Activated CD8-positive, alpha-beta T cell treated with anti-CD3 and anti-CD28 coated beads for 36 hours (primary cell): ENCODE data around the gene OR2H2. TPM values are rescaled to one million over a fixed set of nuclear protein-coding genes. Genes with fewer than 3 reads are reported as not detected.

ENCODE experiments used
- ATAC-seq: fragments of 200-7000 bp; cut with Tn5 transposase; one replicate; pipeline ENCODE4 v1.10.0; 2021; ENCODE audit warnings: mild to moderate bottlenecking, moderate library complexity
- CTCF ChIA-PET: fragments of 350-600 bp; sonication (Branson Sonifier 250); formaldehyde crosslinking; loops from one replicate; lab custom pipeline; 2021; ENCODE audit warnings: antibody characterized with exemption; lab: Charles Lee
- POLR2A ChIA-PET: fragments of 350-600 bp; sonication (Branson Sonifier 250); formaldehyde crosslinking; loops from one replicate; lab custom pipeline; 2021; ENCODE audit warnings: antibody characterized with exemption; lab: Charles Lee
- DNase-seq: peaks from one replicate; pipeline ENCODE4 v3.0.0-alpha.2; 2020
- H3K27ac Mint-ChIP-seq: one replicate; pipeline ENCODE4 v1.8.0; 2021; ENCODE audit warnings: mild to moderate bottlenecking, mixed read lengths
- H3K27me3 Mint-ChIP-seq: one replicate; pipeline ENCODE4 v1.8.0; 2021; ENCODE audit warnings: mixed read lengths
- H3K36me3 Mint-ChIP-seq: one replicate; pipeline ENCODE4 v1.8.0; 2021; ENCODE audit warnings: low read depth, mixed read lengths
- H3K4me1 Mint-ChIP-seq: one replicate; pipeline ENCODE4 v1.8.0; 2021; ENCODE audit warnings: low read depth, mixed read lengths
- H3K4me3 Mint-ChIP-seq: one replicate; pipeline ENCODE4 v1.8.0; 2021; ENCODE audit warnings: mild to moderate bottlenecking, moderate library complexity, mixed read lengths
- H3K9me3 Mint-ChIP-seq: one replicate; pipeline ENCODE4 v1.8.0; 2021; ENCODE audit warnings: mixed read lengths
- CTCF ChIP-seq: fragments of 200-600 bp; IDR thresholded peaks from one replicate; pipeline ENCODE4 v1.8.0; 2022; ENCODE audit warnings: antibody characterized with exemption, mild to moderate bottlenecking
- intact Hi-C: fragments of 100-400 bp; cut with micrococcal nuclease; formaldehyde crosslinking; loops from one replicate; pipeline ENCODE4 v1.10.0; 2022
- total RNA-seq, 2 experiments: library from RNA; stranded (reverse); gene quantifications; one replicate each; pipeline ENCODE4 v1.2.3, GENCODE V29; 2021

OR2H2 gene
- total RNA-seq, 2 experiments from 2014 or later: not detected

- Mint-ChIP-seq H3K9me3 (no peaks in the 10 kb centered on the region), H3K27me3 (peaks cover 57% of the 10 kb centered on the region), H3K4me1 (peaks cover 14% of the 10 kb centered on the region), H3K4me3 (no peak within 1 kb of the TSS), H3K36me3 (no peaks in the 10 kb centered on the region), H3K27ac (no peak within 1 kb of the TSS)
- no peak for TF ChIP-seq CTCF
- CTCF ChIA-PET: no interaction called here
- intact Hi-C loops: no loop called here
- DNase-seq (no peak), ATAC-seq (no peak)
- POLR2A ChIA-PET: no interaction called here
Measured at GRCh38 chr6:29559524-29560287, 25.2 kb upstream of the OR2H2 start, which contains the start of gene UBD. Gene UBD (minus strand): TSS chr6:29559732. CDS start chr6:29559701, 31 bp downstream.

GRCh38 chr6:29561091-29561490, 23.8 kb upstream of the OR2H2 start:
- Mint-ChIP-seq H3K9me3 (no peaks in the 10 kb centered on the region), H3K27ac (peak overlapping the region; percentile 43), H3K4me3 (no peak overlapping the region), H3K4me1 (peaks cover 14% of the 10 kb centered on the region), H3K27me3 (peaks cover 53% of the 10 kb centered on the region), H3K36me3 (no peaks in the 10 kb centered on the region)
- DNase-seq (no peak), ATAC-seq (no peak)
- TF ChIP-seq CTCF: no peak
- CTCF ChIA-PET: no interaction called here
- intact Hi-C loops: no loop called here
- POLR2A ChIA-PET: no interaction called here

GRCh38 chr6:29561606-29562181, 23.2 kb upstream of the OR2H2 start:
- ATAC-seq (no peak), DNase-seq (no peak)
- Mint-ChIP-seq H3K36me3 (no peaks in the 10 kb centered on the region), H3K4me1 (peaks cover 14% of the 10 kb centered on the region), H3K4me3 (no peak overlapping the region), H3K9me3 (no peaks in the 10 kb centered on the region), H3K27ac (peak overlapping the region; percentile 43), H3K27me3 (peaks cover 51% of the 10 kb centered on the region)
- no peak for TF ChIP-seq CTCF
- POLR2A ChIA-PET: no interaction called here
- intact Hi-C loops: no loop called here
- CTCF ChIA-PET: no interaction called here

GRCh38 chr6:29563435-29563965, 21.4 kb upstream of the OR2H2 start:
- no peak overlapping the region for H3K27ac Mint-ChIP-seq
- DNase-seq: peak; percentile 12
- H3K4me3 Mint-ChIP-seq: no peak overlapping the region
- POLR2A ChIA-PET: interaction anchor here (0.6 to 0.7 kb wide), 2 partner anchors 88 to 345 kb away, joined by 3 read pairs; no protein-coding TSS in a partner anchor
- no peaks in the 10 kb centered on the region for H3K9me3 Mint-ChIP-seq
- intact Hi-C loops: no loop called here
- CTCF ChIA-PET: interaction anchor here (0.6 to 0.9 kb wide), 2 partner anchors 12 to 90 kb away, joined by 3 read pairs; no protein-coding TSS in a partner anchor
- H3K27me3 Mint-ChIP-seq: peaks cover 54% of the 10 kb centered on the region
- H3K36me3 Mint-ChIP-seq: no peaks in the 10 kb centered on the region
- peaks cover 14% of the 10 kb centered on the region for H3K4me1 Mint-ChIP-seq
- TF ChIP-seq CTCF: no peak
- no peak for ATAC-seq

- CTCF ChIA-PET: interaction anchor here (1.2 to 1.8 kb wide), 2 partner anchors 11 to 13 kb away, joined by 3 to 4 read pairs; no protein-coding TSS in a partner anchor
- peaks cover 45% of the 10 kb centered on the region for H3K27me3 Mint-ChIP-seq
Measured at GRCh38 chr6:29564875-29565274, 20.0 kb upstream of the OR2H2 start.

More at GRCh38 chr6:29564875-29565274, 20.0 kb upstream of the OR2H2 start:
- POLR2A ChIA-PET: no interaction called here
- DNase-seq (no peak), ATAC-seq (no peak)
- Mint-ChIP-seq H3K27ac (no peak overlapping the region), H3K4me1 (peaks cover 14% of the 10 kb centered on the region), H3K36me3 (no peaks in the 10 kb centered on the region), H3K9me3 (no peaks in the 10 kb centered on the region), H3K4me3 (no peak overlapping the region)
- TF ChIP-seq CTCF: no peak
- intact Hi-C loops: no loop called here
